GM12878 (cell line): ENCODE results near the gene ZMIZ1. TPM values are rescaled to one million over a fixed set of nuclear protein-coding genes. Genes with fewer than 3 reads are reported as not detected.
A peak's percentile ranks its signal among the peaks of the same experiment; 100 is the strongest.

Experiments used
- ATAC-seq: fragments of 200-7000 bp; cut with Tn5 transposase; 3 replicates; pipeline ENCODE4 v1.9.1; 2020; ENCODE audit warnings: mild to moderate bottlenecking, moderate library complexity
- BruUV-seq: library from RNA; stranded (reverse); fragments of 400-500 nt; replicated peaks from 2 replicates; lab custom pipeline; 2021; lab: Mats Ljungman, UMichigan
- CTCF ChIA-PET: fragments of 300-600 bp; sonication (Branson Sonifier 250); formaldehyde crosslinking; extraction: SDS; loops from one replicate; lab custom pipeline; 2021; ENCODE audit warnings: inconsistent platforms; lab: Yijun Ruan, JAX
- POLR2A ChIA-PET: fragments of 350-600 bp; formaldehyde crosslinking; extraction: SDS; loops from one replicate; lab custom pipeline; 2021; ENCODE audit warnings: inconsistent platforms; lab: Charles Lee
- RAD21 ChIA-PET: fragments of 300-600 bp; sonication (Branson Sonifier 250); formaldehyde crosslinking; loops from one replicate; lab custom pipeline; 2023; ENCODE audit warnings: antibody characterized with exemption; ENCODE audit not compliant: unreplicated experiment; lab: Charles Lee
- SMC1A ChIA-PET: fragments of 300-600 bp; sonication (Branson Sonifier 250); formaldehyde crosslinking; loops from one replicate; lab custom pipeline; 2023; ENCODE audit not compliant: unreplicated experiment, uncharacterized antibody; lab: Charles Lee
- DNase-seq: peaks from one replicate; pipeline ENCODE4 v3.0.0-alpha.2; 2011; ENCODE audit warnings: low read depth, low spot score
- FAIRE-seq: peaks from 3 replicates; lab custom pipeline; 2011; peaks lifted over from hg19 to GRCh38; lab: Jason Lieb, UNC
- H2AFZ ChIP-seq: 2 replicates; pipeline ENCODE4 v1.6.0; 2011; ENCODE audit warnings: low read depth, low read length, control low read depth; ENCODE audit not compliant: control insufficient read depth
- H3K27ac ChIP-seq: 2 replicates; pipeline ENCODE4 v1.5.1; 2011; ENCODE audit warnings: control low read depth; ENCODE audit not compliant: control insufficient read depth, insufficient read depth
- H3K27me3 ChIP-seq, 2 experiments: replicated peaks in 1 of 2; 2 replicates each; pipeline versions ENCODE4 v1.6.0 to v1.6.1; 2011; ENCODE audit warnings: low read length in 1 of 2; ENCODE audit not compliant: control insufficient read depth in 2 of 2, insufficient read depth in 2 of 2
- H3K36me3 ChIP-seq, 2 experiments: 2 replicates each; pipeline ENCODE4 v1.5.1; 2011; ENCODE audit warnings: low read length in 1 of 2; ENCODE audit not compliant: control insufficient read depth in 2 of 2, insufficient read depth in 2 of 2
- H3K4me1 ChIP-seq: 2 replicates; pipeline ENCODE4 v1.6.1; 2011; ENCODE audit warnings: mild to moderate bottlenecking, low read length, moderate library complexity, mixed read lengths; ENCODE audit not compliant: control insufficient read depth, insufficient read depth
- H3K4me2 ChIP-seq: 2 replicates; pipeline ENCODE4 v1.6.0; 2011; ENCODE audit warnings: control low read depth; ENCODE audit not compliant: control insufficient read depth, insufficient read depth
- H3K4me3 ChIP-seq: fragments of 200-600 bp; sonication (generic); 2 replicates; pipeline ENCODE4 v1.5.1; 2016
- H3K79me2 ChIP-seq: 2 replicates; pipeline ENCODE4 v1.6.0; 2011; ENCODE audit warnings: low read length; ENCODE audit not compliant: control insufficient read depth, insufficient read depth
- H3K9ac ChIP-seq: 2 replicates; pipeline ENCODE4 v1.8.0; 2011; ENCODE audit warnings: low read length, control low read depth, mixed read lengths; ENCODE audit not compliant: control insufficient read depth, insufficient read depth
- H3K9me3 ChIP-seq: replicated peaks from 3 replicates; pipeline ENCODE4 v1.5.1; 2011; ENCODE audit warnings: mild to moderate bottlenecking, low read length; ENCODE audit not compliant: control insufficient read depth, insufficient read depth
- H4K20me1 ChIP-seq: 2 replicates; pipeline ENCODE4 v1.6.0; 2011; ENCODE audit not compliant: control insufficient read depth, insufficient read depth
- ATF2 ChIP-seq: IDR thresholded peaks from 2 replicates; pipeline ENCODE4 v1.6.1; 2012; ENCODE audit warnings: low read length, inconsistent platforms
- CHD2 ChIP-seq: IDR thresholded peaks from 2 replicates; pipeline ENCODE4 v1.6.1; 2011; ENCODE audit warnings: low read depth, low read length, improper control_type of control experiment, borderline replicate concordance
- CTCF ChIP-seq, 3 experiments: IDR thresholded peaks in 2 of 3; conservative IDR thresholded peaks in 1 of 3; 2 replicates each; pipeline ENCODE4 v1.5.1; 2011; ENCODE audit warnings: low read depth in 3 of 3, low read length in 3 of 3, mild to moderate bottlenecking in 3 of 3, control low read depth in 2 of 3, moderate library complexity in 2 of 3, inconsistent platforms in 1 of 3, mixed read lengths in 1 of 3; ENCODE audit not compliant: control insufficient read depth in 2 of 3, insufficient read depth in 1 of 3; ENCODE audit errors: extremely low read depth in 1 of 3
- DPF2 ChIP-seq: fragments of 450-650 bp; IDR thresholded peaks from 2 replicates; pipeline ENCODE4 v1.6.1; 2017; ENCODE audit warnings: mild to moderate bottlenecking
- PAX5 ChIP-seq: IDR thresholded peaks from 2 replicates; pipeline ENCODE4 v1.6.1; 2011; ENCODE audit warnings: low read depth, low read length, borderline replicate concordance
- RAD21 ChIP-seq: IDR thresholded peaks from 2 replicates; pipeline ENCODE4 v1.6.1; 2011; ENCODE audit warnings: mild to moderate bottlenecking, low read depth, low read length, moderate library complexity; ENCODE audit not compliant: insufficient read depth
- SP1 ChIP-seq: IDR thresholded peaks from one replicate; pipeline ENCODE4 v1.6.1; 2011; ENCODE audit warnings: low read depth, low read length
- USF1 ChIP-seq: IDR thresholded peaks from 2 replicates; pipeline ENCODE4 v1.6.1; 2011; ENCODE audit warnings: borderline replicate concordance, low read depth, mild to moderate bottlenecking, moderate library complexity, mixed read lengths, low read length; ENCODE audit not compliant: insufficient read depth; ENCODE audit errors: extremely low read length
- ZBTB4 ChIP-seq: fragments of 450-650 bp; formaldehyde crosslinking; IDR thresholded peaks from 2 replicates; pipeline ENCODE4 v1.4.0; 2022; ENCODE audit warnings: mild to moderate bottlenecking, moderate library complexity
- ZNF24 ChIP-seq: fragments of 450-650 bp; IDR thresholded peaks from 2 replicates; pipeline ENCODE4 v1.6.1; 2017; ENCODE audit warnings: antibody characterized with exemption, mild to moderate bottlenecking
- WGBS: methylation state at CpG from one replicate; pipeline ENCODE4 v1.1.6; 2016; ENCODE audit warnings: low lambda C conversion rate; ENCODE audit not compliant: insufficient replicate concordance, insufficient coverage; ENCODE audit errors: missing lambda C conversion rate; 5-methylcytosine and 5-hydroxymethylcytosine counted together
- in situ Hi-C: fragments of 300-500 bp; cut with MboI; formaldehyde crosslinking; loops from 9 replicates; pipeline ENCODE4 v1.14.3; 2018; ENCODE audit warnings: mixed read lengths
- intact Hi-C: fragments of 100-400 bp; cut with micrococcal nuclease; formaldehyde crosslinking; loops from one replicate; pipeline ENCODE4 v1.14.2; 2022; ENCODE audit not compliant: unreplicated experiment
- polyA plus RNA-seq, 11 experiments: library from polyadenylated mRNA; depleted of rRNA in 4 of 11; unstranded in 6 of 11; stranded (reverse) in 5 of 11; fragments of >200 nt; fragmentation: Nextera tagmentation in 4 of 11; fragmentation: Illumina TruSeq in 1 of 11; extraction: Ambion mirVana in 4 of 11; extraction: Trizol in 1 of 11; gene quantifications; 1 replicate in 1 of 11; 2 replicates in 10 of 11; pipeline versions ENCODE4 v1.2.1 to v1.2.3, GENCODE V29; 2011 to 2016; ENCODE audit warnings: inconsistent platforms in 2 of 11, missing spikeins in 2 of 11, low read depth in 1 of 11
- total RNA-seq, 4 experiments: library from RNA; depleted of rRNA in 3 of 4; stranded (reverse); fragments of >200 nt in 3 of 4; fragmentation: Illumina TruSeq in 1 of 4; extraction: Trizol in 1 of 4; gene quantifications; 2 replicates each; pipeline versions ENCODE4 v1.2.1 to v1.2.3, GENCODE V29; 2013 to 2021

Gene ZMIZ1
- total and polyA plus RNA-seq, 10 of the 15 experiments (the other 5 are each of a cell fraction or from before 2014, with no cell fraction given), result 3.1 to 82.3 (median 14.9) TPM

- TF ChIP-seq ZBTB4 (CRISPR knock-in tag) (no peak), DPF2 (no peak)
- TF ChIP-seq, all 136 proteins: peak for 0
Measured at GRCh38 chr10:79153745-79154144, 85.0 kb downstream of the ZMIZ1 start (continued).

- H3K27me3 ChIP-seq, result no peaks in the 10 kb centered on the region
- CTCF ChIA-PET, result no interaction called here
- H2AFZ ChIP-seq, result no peak overlapping the region
- no peak overlapping the region for H3K4me3 ChIP-seq
- TF ChIP-seq PAX5, result no peak
- TF ChIP-seq USF1, result no peak
- no peak for TF ChIP-seq CHD2
- TF ChIP-seq ZNF24, result no peak
- 0 out of 2 replicates have a peak, but pooled peaks have one; percentile 16 for TF ChIP-seq RAD21
- TF ChIP-seq ATF2, result no peak
- no peak for TF ChIP-seq SP1
- TF ChIP-seq CTCF (IDR thresholded peaks at IDR 0.05 in 2 of 3, conservative IDR thresholded peaks at IDR 0.05 in 1 of 3; ENCODE audit: control insufficient read depth in 2 of 3, extremely low read depth in 1 of 3, insufficient read depth in 1 of 3, low read depth in 3 of 3, low read length in 3 of 3), result peak in 1 of 3 experiments; percentile 19; a peak in 1 of 6 replicates
- in situ Hi-C loops (no loop called here), intact Hi-C loops (no loop called here)
- POLR2A ChIA-PET, result no interaction called here
- RAD21 ChIA-PET, result no interaction called here
- H3K4me2 ChIP-seq, result no peak overlapping the region
- H3K4me1 ChIP-seq, result no peaks in the 10 kb centered on the region
- ATAC-seq, result peak; percentile 44
- BruUV-seq, result no TSS peak
- H3K27ac ChIP-seq, result no peak overlapping the region
- WGBS, result 31% methylated on average over 13 of the region's 14 CpGs
- no peak overlapping the region for H3K9ac ChIP-seq
- H4K20me1 ChIP-seq, result no peaks in the 10 kb centered on the region
- FAIRE-seq, result no peak
- no peak for DNase-seq
- H3K79me2 ChIP-seq, result no peaks in the 10 kb centered on the region
- H3K9me3 ChIP-seq, result no peaks in the 10 kb centered on the region
- SMC1A ChIA-PET, result no interaction called here
- H3K36me3 ChIP-seq, result no peaks in the 10 kb centered on the region
Measured at GRCh38 chr10:79155301-79156081, 86.7 kb downstream of the ZMIZ1 start.
